ENCODE measurements around the gene ADA. TPM values are rescaled to one million over a fixed set of nuclear protein-coding genes. Genes with fewer than 3 reads are reported as not detected.

Gene ADA
- 67.0 and 78.2 TPM in 2 replicates for total RNA-seq (2014; rRNA removed; shearing (Covaris generic))
- 142 and 158 TPM in 2 replicates for total RNA-seq (2022)
- percentile 71 among the genes with signal in this experiment for Bru-seq, nascent RNA
- percentile 71 among the genes with signal in this experiment for BruChase-seq, experiment 1, labeled RNA remaining after a 6-hour chase
- BruChase-seq, experiment 2, labeled RNA remaining after a 2-hour chase: percentile 64 among the genes with signal in this experiment
- long read RNA-seq, transcript ADA-206 (11 exons, 1,356 nt): minor isoform, 7 of 750 reads
- long read RNA-seq, transcript ADA-207 (11 exons, 1,128 nt): minor isoform, 41 of 750 reads
- long read RNA-seq, transcript ADA-203 (11 exons, 1,276 nt): minor isoform, 15 of 750 reads
- long read RNA-seq, transcript ADA-201 (12 exons, 1,539 nt): major isoform, 362 of 750 reads
- long read RNA-seq, partial matches to known transcripts: 241 of 750 reads
- long read RNA-seq, other reads (novel, unspliced or antisense): 82 of 750 reads

DNA sequence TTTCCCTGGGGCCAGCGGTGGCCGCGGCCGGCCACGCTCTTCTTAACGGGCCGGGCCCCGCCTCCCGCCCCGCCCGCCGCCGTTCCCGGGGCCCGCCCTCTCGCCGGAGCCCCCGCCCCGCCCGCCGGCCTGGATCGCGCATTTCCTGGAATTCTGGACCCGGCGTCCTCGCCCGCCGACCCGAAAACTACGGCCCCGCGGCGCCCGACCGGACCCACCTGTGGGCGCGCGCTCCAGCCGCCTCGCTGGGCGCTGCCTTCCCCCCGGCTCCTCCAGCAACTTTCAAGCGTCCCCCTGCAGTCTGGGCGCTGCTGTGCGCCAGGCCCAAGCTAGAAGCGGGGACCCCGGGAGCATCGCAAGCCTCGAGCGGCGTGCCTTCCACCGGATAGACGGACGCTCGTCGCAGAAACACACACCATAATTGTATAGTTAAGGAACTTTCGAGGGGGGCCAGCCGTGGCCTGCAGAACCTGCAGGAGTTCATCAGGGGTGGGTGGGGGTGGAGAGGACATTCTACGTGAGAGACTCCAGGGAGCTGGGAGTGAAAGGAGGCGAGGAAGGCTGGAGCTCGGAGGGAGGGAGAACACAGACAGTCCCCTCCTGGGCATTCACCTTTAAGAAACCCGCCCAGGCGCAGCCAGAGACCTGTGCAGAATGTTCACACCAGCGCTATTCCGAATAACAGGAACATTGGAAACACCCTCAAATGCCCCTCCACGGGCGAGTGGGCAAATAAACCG lies at the start of gene ADA:
TSS of gene ADA (minus strand) at position 16 of the 740 bp plus-strand sequence. CDS start 92 bp downstream, outside the sequence.
- intact Hi-C loops (cut with micrococcal nuclease; ENCODE audit: unreplicated experiment): no loop called here
- peak; percentile 78 for DNase-seq (ENCODE audit: low spot score)
- H3K27ac ChIP-seq (ENCODE audit: low read depth, low read length, poor library complexity, severe bottlenecking): peak within 1 kb of the TSS; percentile 99
- H3K9me2 ChIP-seq (ENCODE audit: insufficient read depth, low read length): no peaks in the 10 kb centered on the region
- peaks cover 41% of the 10 kb centered on the region for H3K79me2 ChIP-seq (ENCODE audit: insufficient read depth, low read depth, low read length)
- peaks cover 56% of the 10 kb centered on the region for H3K4me1 ChIP-seq (ENCODE audit: insufficient read depth, low read length, poor library complexity, severe bottlenecking)
- TF ChIP-seq, protein P1, sequence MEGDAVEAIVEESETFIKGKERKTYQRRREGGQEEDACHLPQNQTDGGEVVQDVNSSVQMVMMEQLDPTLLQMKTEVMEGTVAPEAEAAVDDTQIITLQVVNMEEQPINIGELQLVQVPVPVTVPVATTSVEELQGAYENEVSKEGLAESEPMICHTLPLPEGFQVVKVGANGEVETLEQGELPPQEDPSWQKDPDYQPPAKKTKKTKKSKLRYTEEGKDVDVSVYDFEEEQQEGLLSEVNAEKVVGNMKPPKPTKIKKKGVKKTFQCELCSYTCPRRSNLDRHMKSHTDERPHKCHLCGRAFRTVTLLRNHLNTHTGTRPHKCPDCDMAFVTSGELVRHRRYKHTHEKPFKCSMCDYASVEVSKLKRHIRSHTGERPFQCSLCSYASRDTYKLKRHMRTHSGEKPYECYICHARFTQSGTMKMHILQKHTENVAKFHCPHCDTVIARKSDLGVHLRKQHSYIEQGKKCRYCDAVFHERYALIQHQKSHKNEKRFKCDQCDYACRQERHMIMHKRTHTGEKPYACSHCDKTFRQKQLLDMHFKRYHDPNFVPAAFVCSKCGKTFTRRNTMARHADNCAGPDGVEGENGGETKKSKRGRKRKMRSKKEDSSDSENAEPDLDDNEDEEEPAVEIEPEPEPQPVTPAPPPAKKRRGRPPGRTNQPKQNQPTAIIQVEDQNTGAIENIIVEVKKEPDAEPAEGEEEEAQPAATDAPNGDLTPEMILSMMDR (conservative IDR thresholded peaks at IDR 0.05; ENCODE audit: low read length): no peak
- TF ChIP-seq EZH2phosphoT487 (IDR thresholded peaks at IDR 0.05; ENCODE audit: borderline replicate concordance, low read depth, low read length): no peak
- peak within 1 kb of the TSS; percentile 90 for H3K4me2 ChIP-seq (ENCODE audit: low read length)
- ChIA-PET CTCF (ENCODE audit: unreplicated experiment) (interaction anchor here (0.7 kb wide), 1 partner anchor 307 kb away, joined by 3 read pairs; no protein-coding TSS in a partner anchor), POLR2A (interaction anchor here (0.5 to 3.9 kb wide), 2 partner anchors 34 to 126 kb away, joined by 3 to 15 read pairs; no protein-coding TSS in a partner anchor)
- peak within 1 kb of the TSS; percentile 95 for H3K4me3 ChIP-seq (ENCODE audit: low read depth, low read length, poor library complexity, severe bottlenecking)
- no peaks in the 10 kb centered on the region for H3K9me3 ChIP-seq (ENCODE audit: low read length)
- H3K36me3 ChIP-seq (ENCODE audit: insufficient read depth, low read length): peaks cover 18% of the 10 kb centered on the region
- no TSS peak for BruUV-seq (replicated peaks)
- H2AFZ ChIP-seq (ENCODE audit: low read length): peak within 1 kb of the TSS; percentile 48; the same call in 1 of the 2 replicates
- no peaks in the 10 kb centered on the region for H4K20me1 ChIP-seq (ENCODE audit: insufficient read depth, low read length)

- no peaks in the 10 kb centered on the region for H3K36me3 ChIP-seq (ENCODE audit: insufficient read depth, low read length)
- H3K27ac ChIP-seq (ENCODE audit: low read depth, low read length, poor library complexity, severe bottlenecking): no peak overlapping the region
- intact Hi-C loops (cut with micrococcal nuclease; ENCODE audit: unreplicated experiment): no loop called here
- peaks cover 8% of the 10 kb centered on the region for H3K4me1 ChIP-seq (ENCODE audit: insufficient read depth, low read length, poor library complexity, severe bottlenecking)
- H3K9me2 ChIP-seq (ENCODE audit: insufficient read depth, low read length): no peaks in the 10 kb centered on the region
- H2AFZ ChIP-seq (ENCODE audit: low read length): no peak overlapping the region
- H4K20me1 ChIP-seq (ENCODE audit: insufficient read depth, low read length): no peaks in the 10 kb centered on the region
- no peak overlapping the region for H3K4me3 ChIP-seq (ENCODE audit: low read depth, low read length, poor library complexity, severe bottlenecking)
- H3K79me2 ChIP-seq (ENCODE audit: insufficient read depth, low read depth, low read length): no peaks in the 10 kb centered on the region
- CTCF ChIA-PET (ENCODE audit: unreplicated experiment): no interaction called here
- no peak for DNase-seq (ENCODE audit: low spot score)
- POLR2A ChIA-PET: interaction anchor here (0.6 kb wide), 1 partner anchor 14 kb away, joined by 4 read pairs; no protein-coding TSS in a partner anchor
- no peak overlapping the region for H3K4me2 ChIP-seq (ENCODE audit: low read length)
- no TSS peak for BruUV-seq (replicated peaks)
- no peaks in the 10 kb centered on the region for H3K9me3 ChIP-seq (ENCODE audit: low read length)
- no peak for TF ChIP-seq EZH2phosphoT487 (IDR thresholded peaks at IDR 0.05; ENCODE audit: borderline replicate concordance, low read depth, low read length)
- TF ChIP-seq, protein P1 (conservative IDR thresholded peaks at IDR 0.05; ENCODE audit: low read length): no peak
Measured at GRCh38 chr20:44700306-44700705, 48.8 kb upstream of the ADA start.

All from OCI-LY7 (cell line).